Aorta (tissue), 5 donors: ENCODE measurements around the gene IL22RA2. TPM values are rescaled to one million over a fixed set of nuclear protein-coding genes. Genes with fewer than 3 reads are reported as not detected.
"Not testable (repeated sequence)": the region's sequence is repeated elsewhere in the genome, so short reads cannot be mapped to it uniquely, and the experiment has no call there.

ENCODE experiments used
- ATAC-seq: fragments of 200-7000 bp; cut with Tn5 transposase; one replicate; pipeline ENCODE4 v1.9.1; 2022; ENCODE audit warnings: moderate library complexity; ENCODE audit not compliant: low FRiP score
- DNase-seq, 2 donors: peaks; one replicate each; pipeline ENCODE4 v3.0.0-alpha.2; 2020
- H3K27ac ChIP-seq, 2 donors: one replicate each; pipeline ENCODE4 v1.5.1; 2013; ENCODE audit warnings: low read length in 2 of 2, mild to moderate bottlenecking in 2 of 2, moderate library complexity in 2 of 2, control low read depth in 1 of 2, inconsistent platforms in 1 of 2, low read depth in 1 of 2
- H3K27me3 ChIP-seq, 2 donors: one replicate each; pipeline ENCODE4 v1.6.1; 2013; ENCODE audit warnings: control low read depth in 1 of 2, low read length in 1 of 2, mild to moderate bottlenecking in 1 of 2, moderate library complexity in 1 of 2; ENCODE audit not compliant: insufficient read depth in 2 of 2, control insufficient read depth in 1 of 2
- H3K36me3 ChIP-seq, 2 donors: one replicate each; pipeline ENCODE4 v1.6.1; 2013; ENCODE audit warnings: control low read depth in 1 of 2, low read length in 1 of 2, mild to moderate bottlenecking in 1 of 2; ENCODE audit not compliant: insufficient read depth in 2 of 2, control insufficient read depth in 1 of 2
- H3K4me1 ChIP-seq, 2 donors: one replicate each; pipeline ENCODE4 v1.6.1; 2013; ENCODE audit warnings: low read length in 2 of 2, control low read depth in 1 of 2, mild to moderate bottlenecking in 1 of 2, moderate library complexity in 1 of 2; ENCODE audit not compliant: insufficient read depth in 2 of 2, control insufficient read depth in 1 of 2
- H3K4me3 ChIP-seq, 2 donors: one replicate each; pipeline ENCODE4 v1.5.1; 2013; ENCODE audit warnings: low read length in 2 of 2, control low read depth in 1 of 2, mild to moderate bottlenecking in 1 of 2
- H3K9me3 ChIP-seq: one replicate; pipeline ENCODE4 v1.6.1; 2013; ENCODE audit warnings: mild to moderate bottlenecking, low read length; ENCODE audit not compliant: control insufficient read depth
- WGBS, 2 donors: extraction: QIAGEN DNeasy Blood & Tissue Kit; methylation state at CpG; one replicate each; pipeline ENCODE4 v1.1.7; 2013; 5-methylcytosine and 5-hydroxymethylcytosine counted together
- intact Hi-C, 2 donors: fragments of 100-400 bp; cut with DNase I; formaldehyde crosslinking; loops; one replicate each; pipeline versions ENCODE4 v1.14.2 to v1.15.0; 2022
- polyA plus RNA-seq, 2 donors: library from polyadenylated mRNA; stranded (reverse); fragments of 200-250 nt; gene quantifications; one replicate each; pipeline ENCODE4 v1.2.3, GENCODE V29; 2013
- total RNA-seq, 2 donors: library from RNA; stranded (reverse); fragmentation: NEBNext Ultra II Directional; extraction: Animal tissue kit (Norgen Biotek cat#: 25700); gene quantifications; one replicate each; pipeline ENCODE4 v1.2.1, GENCODE V29; 2021
- donor health status: healthy with polysubstance abuse.
- donor health status: Bipolar disorder and iron deficiency.
- donor health status: DM: no; HTN: no; CAD: no.
- donor health status: DM: no; HTN: no; CAD: no.
- donor health status: DM: yes; HTN: yes; CAD: no.

The IL22RA2 gene
- total and polyA plus RNA-seq, 4 donors, result not detected

DNA sequence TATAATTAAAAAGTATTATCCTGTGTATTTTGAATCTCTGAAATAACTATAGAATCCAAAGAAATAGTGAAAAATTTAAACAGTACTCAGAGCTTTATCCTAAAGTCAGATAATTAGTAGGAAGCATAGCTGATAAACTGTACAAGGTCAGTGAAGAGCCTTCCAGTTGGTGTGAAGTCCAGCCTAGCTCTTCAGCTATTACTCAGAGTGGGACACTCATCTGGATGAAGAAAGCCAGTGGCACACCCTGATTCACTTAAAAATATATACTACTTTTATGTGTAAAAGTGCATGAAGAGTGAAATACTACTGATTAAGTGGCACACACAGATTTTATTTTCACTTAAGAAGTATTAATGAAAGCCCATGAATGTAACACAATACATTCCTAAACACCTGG lies 42.7 kb upstream of the IL22RA2 start:
- no peak for DNase-seq
- H3K27me3 ChIP-seq, result no peaks in the 10 kb centered on the region
- no peaks in the 10 kb centered on the region for H3K36me3 ChIP-seq
- peaks cover 5 to 24% of the 10 kb centered on the region in 2 donors for H3K4me1 ChIP-seq
- intact Hi-C loops, result loop anchor here (10.0 kb wide), 3 partner anchors 391 to 649 kb away; partner anchors contain the start of genes PEX7 (in 1 of the 2) and TNFAIP3 (in 1 of the 2)
- ATAC-seq, result no peak
- no peak overlapping the region for H3K27ac ChIP-seq
- H3K9me3 ChIP-seq, result no peaks in the 10 kb centered on the region
- H3K4me3 ChIP-seq, result no peak overlapping the region

DNA sequence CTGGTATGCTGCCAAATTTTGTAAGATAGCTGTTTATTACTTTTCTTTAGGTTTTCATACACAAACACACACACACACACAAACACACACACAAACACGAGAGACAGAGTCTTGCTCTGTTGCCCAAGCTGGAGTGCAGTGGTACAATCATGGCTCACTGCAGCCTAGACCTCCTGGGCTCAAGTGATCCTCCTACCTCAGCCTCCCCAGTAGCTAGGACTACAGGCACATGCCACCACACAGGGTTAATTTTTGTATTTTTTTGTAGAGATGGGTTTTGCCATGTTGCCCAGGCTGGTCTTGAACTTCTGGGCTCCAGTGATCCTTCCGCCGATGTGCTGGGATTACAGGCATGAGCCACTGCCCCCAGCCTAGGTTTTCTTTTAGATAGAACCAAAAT lies 42.2 kb upstream of the IL22RA2 start:
- DNase-seq, H3K9me3 ChIP-seq, H3K27ac ChIP-seq, H3K27me3 ChIP-seq, ATAC-seq, H3K4me3 ChIP-seq, H3K36me3 ChIP-seq: not testable (repeated sequence)
- WGBS, 2 donors, result 84 to 87% methylated on average over 3 of the region's 3 CpGs
- peaks cover 8 to 24% of the 10 kb centered on the region in 2 donors for H3K4me1 ChIP-seq
- intact Hi-C loops, result loop anchor here (10.0 kb wide), 3 partner anchors 391 to 649 kb away; partner anchors contain the start of genes PEX7 (in 1 of the 2) and TNFAIP3 (in 1 of the 2)

DNA sequence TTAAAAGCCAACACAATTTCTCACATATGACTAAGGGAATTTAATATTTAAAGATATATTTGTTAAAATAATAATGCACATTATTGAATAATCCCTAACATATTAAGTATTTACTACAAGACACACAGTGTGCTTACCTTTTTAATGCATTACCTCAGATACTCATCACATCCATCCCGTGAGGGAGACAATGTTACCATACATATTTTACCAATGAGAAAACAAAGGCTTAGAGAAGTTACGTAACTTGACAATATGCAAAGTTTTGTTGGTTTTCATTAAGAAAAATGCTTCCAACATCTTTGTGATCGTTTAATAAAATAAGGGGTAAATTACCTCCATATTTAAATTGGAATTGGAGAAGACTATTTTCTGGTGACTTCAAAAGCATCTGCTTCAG lies 41.5 kb upstream of the IL22RA2 start:
- WGBS, 2 donors, result 80% methylated on average over 3 of the region's 3 CpGs
- Histone ChIP-seq H3K4me3 (no peak overlapping the region), H3K4me1 (peaks cover 8 to 24% of the 10 kb centered on the region in 2 donors), H3K9me3 (no peaks in the 10 kb centered on the region), H3K36me3 (no peaks in the 10 kb centered on the region), H3K27ac (no peak overlapping the region), H3K27me3 (no peaks in the 10 kb centered on the region)
- intact Hi-C loops, result loop anchor here (10.0 kb wide), 3 partner anchors 390 to 650 kb away; partner anchors contain the start of genes PEX7 (in 1 of the 2) and TNFAIP3 (in 1 of the 2)
- no peak for DNase-seq
- ATAC-seq, result no peak

DNA sequence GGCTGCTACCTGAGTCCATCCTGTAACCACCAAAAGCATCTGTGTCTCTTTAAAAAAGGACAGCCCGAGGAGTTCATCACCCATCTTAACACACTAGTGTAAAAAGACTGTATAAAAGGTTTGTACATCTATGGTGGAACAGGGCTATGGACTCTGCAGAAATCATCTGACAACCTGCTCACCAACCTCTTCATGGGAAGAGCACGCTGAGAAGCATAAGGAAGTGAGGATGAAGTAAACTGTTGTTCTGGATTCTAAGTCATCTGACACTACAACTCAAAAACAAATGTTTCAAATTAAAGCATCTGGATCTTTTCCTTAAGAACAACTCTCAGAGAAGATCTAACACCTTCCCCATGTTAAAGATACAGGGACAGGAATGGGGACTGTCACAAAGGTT lies 40.4 kb upstream of the IL22RA2 start:
- 47 to 60% methylated on average over 2 of the region's 2 CpGs for WGBS, 2 donors
- H3K4me1 ChIP-seq, result peaks cover 9 to 24% of the 10 kb centered on the region in 2 donors

DNA sequence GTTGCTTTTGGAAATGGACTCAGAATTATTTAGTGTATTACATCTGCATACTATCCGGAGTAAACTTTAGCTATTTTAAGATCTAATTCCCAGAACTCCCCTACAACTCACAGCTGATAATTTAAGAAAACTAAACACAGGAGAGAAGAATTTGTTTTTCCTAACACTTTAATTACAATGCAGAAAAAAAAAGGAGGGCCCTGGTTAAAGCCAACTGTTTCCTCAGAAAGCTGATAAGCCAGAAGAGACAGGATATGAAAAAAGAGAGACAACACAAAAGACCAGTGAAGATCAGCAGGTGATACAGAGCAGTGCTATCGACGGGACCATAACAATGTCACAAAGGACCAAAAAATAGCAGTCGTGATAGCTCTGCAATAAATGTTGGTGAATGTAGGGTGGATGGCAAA lies 39.9 kb upstream of the IL22RA2 start:
- WGBS, 2 donors, result 6 to 12% methylated on average over 4 of the region's 4 CpGs
- no peaks in the 10 kb centered on the region for H3K9me3 ChIP-seq
- no peak for DNase-seq
- peak overlapping the region; percentile 14 to 21 for H3K4me3 ChIP-seq
- H3K36me3 ChIP-seq, result no peaks in the 10 kb centered on the region
- H3K27me3 ChIP-seq, result no peaks in the 10 kb centered on the region
- ATAC-seq, result no peak
- H3K27ac ChIP-seq, result peak overlapping the region in 1 of 2 donors; percentile 10
- peaks cover 9 to 24% of the 10 kb centered on the region in 2 donors for H3K4me1 ChIP-seq
- intact Hi-C loops, result loop anchor here (10.0 kb wide), 3 partner anchors 389 to 651 kb away; partner anchors contain the start of genes PEX7 (in 1 of the 2) and TNFAIP3 (in 1 of the 2)

More for the DNA sequence above, 40.4 kb upstream of the IL22RA2 start:
- Histone ChIP-seq H3K27me3 (no peaks in the 10 kb centered on the region), H3K9me3 (no peaks in the 10 kb centered on the region), H3K27ac (peak overlapping the region in 1 of 2 donors; percentile 10), H3K4me3 (peak overlapping the region; percentile 14 to 21), H3K36me3 (no peaks in the 10 kb centered on the region)
- DNase-seq, result no peak
- intact Hi-C loops, result loop anchor here (10.0 kb wide), 3 partner anchors 389 to 651 kb away; partner anchors contain the start of genes PEX7 (in 1 of the 2) and TNFAIP3 (in 1 of the 2)
- no peak for ATAC-seq

DNA sequence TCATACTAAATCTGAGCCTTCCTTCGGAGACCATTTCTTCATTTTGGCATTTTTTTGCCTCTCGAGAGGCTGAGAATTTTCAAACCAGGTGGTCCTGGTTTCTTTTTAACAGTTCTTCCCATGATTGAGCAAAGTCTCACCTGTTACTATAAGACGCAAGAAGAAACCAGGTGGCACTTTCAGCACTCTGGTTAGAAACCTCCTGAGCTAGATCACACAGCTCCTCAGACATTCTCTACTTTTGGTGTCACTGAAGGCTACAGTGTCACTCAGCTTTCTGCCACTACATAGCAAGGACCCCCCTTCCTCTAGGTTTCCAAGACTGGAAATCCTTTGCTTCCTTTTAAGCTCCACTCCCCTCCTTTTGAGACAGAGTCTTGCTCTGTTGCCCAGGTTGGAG lies 38.5 kb upstream of the IL22RA2 start:
- DNase-seq (no peak), ATAC-seq (no peak)
- Histone ChIP-seq H3K9me3 (no peaks in the 10 kb centered on the region), H3K36me3 (no peaks in the 10 kb centered on the region), H3K27me3 (no peaks in the 10 kb centered on the region), H3K4me3 (no peak overlapping the region), H3K4me1 (peaks cover 6 to 19% of the 10 kb centered on the region in 2 donors), H3K27ac (no peak overlapping the region)
- intact Hi-C loops, result loop anchor here (10.0 kb wide), 3 partner anchors 387 to 653 kb away; partner anchors contain the start of genes PEX7 (in 1 of the 2) and TNFAIP3 (in 1 of the 2)
- 95 to 97% methylated on average over 3 of the region's 3 CpGs for WGBS, 2 donors

DNA sequence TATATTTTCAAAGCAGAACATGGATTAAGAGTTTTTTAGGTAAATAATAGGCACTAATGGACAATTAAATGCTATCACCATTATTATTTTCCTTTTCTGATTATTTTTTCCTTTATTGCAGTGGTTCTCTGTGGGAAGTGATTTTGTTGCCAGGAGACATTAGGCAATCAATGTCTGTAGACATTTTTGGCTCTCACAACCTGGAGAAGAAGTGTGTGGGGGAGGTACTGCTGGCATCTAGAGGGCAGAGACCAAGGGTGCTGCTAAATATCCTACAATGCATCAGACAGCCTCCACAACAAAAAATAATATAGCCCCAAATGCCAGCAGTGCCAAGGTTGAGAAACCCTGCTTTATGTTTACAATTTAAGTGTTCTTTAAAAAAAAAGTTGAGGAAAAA lies 37.5 kb upstream of the IL22RA2 start:
- Histone ChIP-seq H3K27me3 (no peaks in the 10 kb centered on the region), H3K36me3 (no peaks in the 10 kb centered on the region), H3K27ac (no peak overlapping the region), H3K4me1 (peaks cover 6 to 19% of the 10 kb centered on the region in 2 donors), H3K4me3 (no peak overlapping the region), H3K9me3 (no peaks in the 10 kb centered on the region)
- intact Hi-C loops, result loop anchor here (10.0 kb wide), 3 partner anchors 386 to 654 kb away; partner anchors contain the start of genes PEX7 (in 1 of the 2) and TNFAIP3 (in 1 of the 2)
- no peak for DNase-seq
- ATAC-seq, result no peak

DNA sequence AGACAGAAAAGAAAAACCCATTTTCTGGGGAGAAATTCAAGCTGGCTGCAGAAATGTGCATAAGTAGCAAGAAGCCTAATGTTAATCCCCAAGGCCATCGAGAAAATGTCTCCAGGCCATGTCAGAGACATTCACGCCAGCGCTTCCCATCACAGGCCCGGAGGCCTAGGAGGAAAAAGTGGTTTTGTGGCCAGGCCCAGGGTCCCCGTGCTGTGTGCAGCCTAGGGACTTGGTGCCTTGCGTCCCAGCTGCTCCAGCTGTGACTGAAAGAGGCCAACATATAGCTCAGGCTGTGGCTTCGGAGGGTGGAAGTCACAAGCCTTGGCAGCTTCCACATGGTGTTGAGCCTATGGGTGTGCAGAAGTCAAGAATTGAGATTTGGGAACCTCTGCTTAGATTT lies 34.8 kb upstream of the IL22RA2 start:
- peaks cover 0 to 2% of the 10 kb centered on the region in 2 donors for H3K36me3 ChIP-seq
- 98% methylated on average over 7 of the region's 7 CpGs for WGBS, 2 donors
- peaks cover 4 to 6% of the 10 kb centered on the region in 2 donors for H3K4me1 ChIP-seq
- DNase-seq (no peak), ATAC-seq (no peak)
- intact Hi-C loops, result no loop called here
- no peaks in the 10 kb centered on the region for H3K9me3 ChIP-seq
- H3K27ac ChIP-seq, result no peak overlapping the region
- no peak overlapping the region for H3K4me3 ChIP-seq
- H3K27me3 ChIP-seq, result no peaks in the 10 kb centered on the region

DNA sequence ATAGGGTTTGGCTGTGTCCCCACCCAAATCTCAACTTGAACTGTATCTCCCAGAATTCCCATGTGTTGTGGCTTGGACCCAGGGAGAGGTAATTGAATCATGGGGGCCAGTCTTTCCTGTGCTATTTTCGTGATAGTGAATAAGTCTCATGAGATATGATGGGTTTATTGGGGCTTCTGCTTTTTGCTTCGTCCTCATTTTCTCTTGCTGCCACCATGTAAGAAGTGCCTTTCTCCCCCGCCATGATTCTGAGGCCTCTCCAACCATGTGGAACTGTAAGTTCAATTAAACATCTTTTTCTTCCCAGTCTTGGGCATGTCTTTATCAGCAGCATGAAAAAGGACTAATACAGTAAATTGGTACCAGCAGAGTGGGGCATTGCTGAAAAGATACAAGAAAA lies 34.0 kb upstream of the IL22RA2 start:
- H3K36me3 ChIP-seq, DNase-seq, H3K9me3 ChIP-seq, ATAC-seq, H3K27me3 ChIP-seq, H3K4me3 ChIP-seq, H3K4me1 ChIP-seq, H3K27ac ChIP-seq, intact Hi-C loops: not testable (repeated sequence)
- 85 to 88% methylated on average over 3 of the region's 3 CpGs for WGBS, 2 donors
